ENCODE results near the gene XXYLT1. TPM values are rescaled to one million over a fixed set of nuclear protein-coding genes. Genes with fewer than 3 reads are reported as not detected.

XXYLT1 gene
- total and polyA plus RNA-seq, 9 of the 15 experiments (the other 6 are each of a cell fraction or from before 2014, with no cell fraction given): 1.9 to 18.9 (median 15.0) TPM

DNA sequence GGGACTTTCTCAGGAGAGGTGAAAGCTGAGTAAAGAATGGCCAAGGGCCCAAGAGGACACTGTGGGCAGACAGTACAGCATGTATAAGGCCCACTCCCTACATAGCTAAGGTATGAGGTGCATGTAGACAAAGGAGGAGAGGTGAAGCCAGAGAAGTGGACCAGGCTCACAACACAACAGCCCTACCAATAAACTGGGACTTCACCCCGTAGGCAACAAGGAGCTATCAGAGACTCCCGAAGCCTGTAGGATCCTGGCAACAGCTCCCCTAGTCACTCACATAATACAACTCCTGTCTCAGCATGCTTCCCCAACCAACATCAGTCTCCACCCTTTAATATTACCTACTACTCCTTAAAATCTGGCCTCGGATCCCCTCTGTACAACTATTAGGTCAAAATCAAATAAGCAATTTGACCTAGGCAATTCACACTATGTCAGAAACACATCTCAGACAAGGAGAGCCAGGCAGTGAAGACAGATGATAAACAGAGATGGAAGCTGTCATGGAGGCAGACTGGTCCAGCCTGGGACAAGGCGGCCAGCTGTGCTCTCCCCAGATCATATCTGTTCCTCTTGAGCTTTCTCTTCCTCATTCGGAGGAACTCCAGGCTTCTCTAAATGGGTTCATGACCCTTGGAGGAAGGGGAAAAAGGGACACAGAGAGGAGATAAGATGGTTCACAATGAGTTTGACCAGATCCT lies 1.4 kb downstream of the XXYLT1 start (continued):
- TF ChIP-seq, protein P1, sequence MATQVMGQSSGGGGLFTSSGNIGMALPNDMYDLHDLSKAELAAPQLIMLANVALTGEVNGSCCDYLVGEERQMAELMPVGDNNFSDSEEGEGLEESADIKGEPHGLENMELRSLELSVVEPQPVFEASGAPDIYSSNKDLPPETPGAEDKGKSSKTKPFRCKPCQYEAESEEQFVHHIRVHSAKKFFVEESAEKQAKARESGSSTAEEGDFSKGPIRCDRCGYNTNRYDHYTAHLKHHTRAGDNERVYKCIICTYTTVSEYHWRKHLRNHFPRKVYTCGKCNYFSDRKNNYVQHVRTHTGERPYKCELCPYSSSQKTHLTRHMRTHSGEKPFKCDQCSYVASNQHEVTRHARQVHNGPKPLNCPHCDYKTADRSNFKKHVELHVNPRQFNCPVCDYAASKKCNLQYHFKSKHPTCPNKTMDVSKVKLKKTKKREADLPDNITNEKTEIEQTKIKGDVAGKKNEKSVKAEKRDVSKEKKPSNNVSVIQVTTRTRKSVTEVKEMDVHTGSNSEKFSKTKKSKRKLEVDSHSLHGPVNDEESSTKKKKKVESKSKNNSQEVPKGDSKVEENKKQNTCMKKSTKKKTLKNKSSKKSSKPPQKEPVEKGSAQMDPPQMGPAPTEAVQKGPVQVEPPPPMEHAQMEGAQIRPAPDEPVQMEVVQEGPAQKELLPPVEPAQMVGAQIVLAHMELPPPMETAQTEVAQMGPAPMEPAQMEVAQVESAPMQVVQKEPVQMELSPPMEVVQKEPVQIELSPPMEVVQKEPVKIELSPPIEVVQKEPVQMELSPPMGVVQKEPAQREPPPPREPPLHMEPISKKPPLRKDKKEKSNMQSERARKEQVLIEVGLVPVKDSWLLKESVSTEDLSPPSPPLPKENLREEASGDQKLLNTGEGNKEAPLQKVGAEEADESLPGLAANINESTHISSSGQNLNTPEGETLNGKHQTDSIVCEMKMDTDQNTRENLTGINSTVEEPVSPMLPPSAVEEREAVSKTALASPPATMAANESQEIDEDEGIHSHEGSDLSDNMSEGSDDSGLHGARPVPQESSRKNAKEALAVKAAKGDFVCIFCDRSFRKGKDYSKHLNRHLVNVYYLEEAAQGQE (IDR thresholded peaks at IDR 0.05; ENCODE audit: borderline replicate concordance): peak; percentile 73
- TF ChIP-seq, protein P1 (CRISPR knock-in tag; IDR thresholded peaks at IDR 0.05; ENCODE audit: low read depth): no peak
- TF ChIP-seq RB1 (IDR thresholded peaks at IDR 0.05; ENCODE audit: low read depth) (no peak), MTA3 (IDR thresholded peaks at IDR 0.05; ENCODE audit: borderline replicate concordance) (peak; percentile 36; the same call in 1 of the 2 replicates), ETV1 (tag; conservative IDR thresholded peaks at IDR 0.05; ENCODE audit: low read depth) (0 out of 2 replicates have a peak, but pooled peaks have one; percentile 25), HEY1 (CRISPR knock-in tag; IDR thresholded peaks at IDR 0.05; ENCODE audit: borderline replicate concordance) (no peak), ZNF146 (CRISPR knock-in tag; IDR thresholded peaks at IDR 0.05; ENCODE audit: unreplicated experiment) (no peak)
- TF ChIP-seq, protein P2, sequence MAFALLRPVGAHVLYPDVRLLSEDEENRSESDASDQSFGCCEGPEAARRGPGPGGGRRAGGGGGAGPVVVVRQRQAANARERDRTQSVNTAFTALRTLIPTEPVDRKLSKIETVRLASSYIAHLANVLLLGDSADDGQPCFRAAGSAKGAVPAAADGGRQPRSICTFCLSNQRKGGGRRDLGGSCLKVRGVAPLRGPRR (CRISPR knock-in tag; IDR thresholded peaks at IDR 0.05): no peak
- TF ChIP-seq, protein P3, sequence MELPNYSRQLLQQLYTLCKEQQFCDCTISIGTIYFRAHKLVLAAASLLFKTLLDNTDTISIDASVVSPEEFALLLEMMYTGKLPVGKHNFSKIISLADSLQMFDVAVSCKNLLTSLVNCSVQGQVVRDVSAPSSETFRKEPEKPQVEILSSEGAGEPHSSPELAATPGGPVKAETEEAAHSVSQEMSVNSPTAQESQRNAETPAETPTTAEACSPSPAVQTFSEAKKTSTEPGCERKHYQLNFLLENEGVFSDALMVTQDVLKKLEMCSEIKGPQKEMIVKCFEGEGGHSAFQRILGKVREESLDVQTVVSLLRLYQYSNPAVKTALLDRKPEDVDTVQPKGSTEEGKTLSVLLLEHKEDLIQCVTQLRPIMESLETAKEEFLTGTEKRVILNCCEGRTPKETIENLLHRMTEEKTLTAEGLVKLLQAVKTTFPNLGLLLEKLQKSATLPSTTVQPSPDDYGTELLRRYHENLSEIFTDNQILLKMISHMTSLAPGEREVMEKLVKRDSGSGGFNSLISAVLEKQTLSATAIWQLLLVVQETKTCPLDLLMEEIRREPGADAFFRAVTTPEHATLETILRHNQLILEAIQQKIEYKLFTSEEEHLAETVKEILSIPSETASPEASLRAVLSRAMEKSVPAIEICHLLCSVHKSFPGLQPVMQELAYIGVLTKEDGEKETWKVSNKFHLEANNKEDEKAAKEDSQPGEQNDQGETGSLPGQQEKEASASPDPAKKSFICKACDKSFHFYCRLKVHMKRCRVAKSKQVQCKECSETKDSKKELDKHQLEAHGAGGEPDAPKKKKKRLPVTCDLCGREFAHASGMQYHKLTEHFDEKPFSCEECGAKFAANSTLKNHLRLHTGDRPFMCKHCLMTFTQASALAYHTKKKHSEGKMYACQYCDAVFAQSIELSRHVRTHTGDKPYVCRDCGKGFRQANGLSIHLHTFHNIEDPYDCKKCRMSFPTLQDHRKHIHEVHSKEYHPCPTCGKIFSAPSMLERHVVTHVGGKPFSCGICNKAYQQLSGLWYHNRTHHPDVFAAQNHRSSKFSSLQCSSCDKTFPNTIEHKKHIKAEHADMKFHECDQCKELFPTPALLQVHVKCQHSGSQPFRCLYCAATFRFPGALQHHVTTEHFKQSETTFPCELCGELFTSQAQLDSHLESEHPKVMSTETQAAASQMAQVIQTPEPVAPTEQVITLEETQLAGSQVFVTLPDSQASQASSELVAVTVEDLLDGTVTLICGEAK (IDR thresholded peaks at IDR 0.05): no peak
- TF ChIP-seq, protein P3 (CRISPR knock-in tag; IDR thresholded peaks at IDR 0.05): 0 out of 2 replicates have a peak, but pooled peaks have one; percentile 41

Measured in K562 (cell line).